ENCODE data around the gene SLFN14.

The SLFN14 gene

GRCh38 chr17:35543856-35544255 lies 16.8 kb downstream of the SLFN14 start:
- TF ChIP-seq ZNF747 (tag by site-specific recombination; IDR thresholded peaks at IDR 0.05) = no peak
- no peak for TF ChIP-seq ZNF843 (tag by site-specific recombination; IDR thresholded peaks at IDR 0.05)
- TF ChIP-seq ZNF501 (tag by site-specific recombination; IDR thresholded peaks at IDR 0.05) = no peak
- TF ChIP-seq TCF7L2 (IDR thresholded peaks at IDR 0.05; ENCODE audit: borderline replicate concordance, low read depth, low read length) = no peak
- no peak for TF ChIP-seq ZNF529 (tag by site-specific recombination; IDR thresholded peaks at IDR 0.05; ENCODE audit: insufficient replicate concordance)
- no peak for TF ChIP-seq ZNF10 (tag by site-specific recombination; IDR thresholded peaks at IDR 0.05)
- TF ChIP-seq KLF17 (tag by site-specific recombination; IDR thresholded peaks at IDR 0.05) = no peak
- TF ChIP-seq SP7 (tag by site-specific recombination; IDR thresholded peaks at IDR 0.05) = no peak
- no peak for TF ChIP-seq ZBTB48 (tag by site-specific recombination; IDR thresholded peaks at IDR 0.05)
- TF ChIP-seq ZNF394 (tag by site-specific recombination; IDR thresholded peaks at IDR 0.05; ENCODE audit: borderline replicate concordance) = no peak
- no peak for TF ChIP-seq ZNF704 (tag by site-specific recombination; IDR thresholded peaks at IDR 0.05)
- no peak for TF ChIP-seq ZNF274 (IDR thresholded peaks at IDR 0.05; ENCODE audit: low read length)
- no peak for TF ChIP-seq ZNF274 (tag by site-specific recombination; IDR thresholded peaks at IDR 0.05; ENCODE audit: borderline replicate concordance)
- TF ChIP-seq ZNF133 (tag by site-specific recombination; IDR thresholded peaks at IDR 0.05) = no peak
- TF ChIP-seq GLIS2 (tag by site-specific recombination; IDR thresholded peaks at IDR 0.05) = no peak
- TF ChIP-seq ZNF202 (tag by site-specific recombination; IDR thresholded peaks at IDR 0.05; ENCODE audit: borderline replicate concordance) = no peak
- TF ChIP-seq SALL2 (tag by site-specific recombination; IDR thresholded peaks at IDR 0.05; ENCODE audit: borderline replicate concordance) = no peak
- no peak for TF ChIP-seq KLF16 (tag by site-specific recombination; IDR thresholded peaks at IDR 0.05)
- TF ChIP-seq HOXC10 (CRISPR knock-in tag; IDR thresholded peaks at IDR 0.05) = no peak
- no peaks in the 10 kb centered on the region for H3K36me3 ChIP-seq (ENCODE audit: control insufficient read depth in 2 of 2, insufficient read depth in 1 of 2, low read length in 2 of 2)
- CTCF ChIA-PET = interaction anchor here (0.6 to 4.3 kb wide), 5 partner anchors 9 to 424 kb away, joined by 3 to 19 read pairs (median 4); no protein-coding TSS in a partner anchor
- H3K27ac ChIP-seq (ENCODE audit: extremely low read depth, low read depth, low read length) = no peak overlapping the region
- H3K4me3 ChIP-seq (ENCODE audit: low read depth, low read length) = no peak overlapping the region
- POLR2A ChIA-PET = no interaction called here
- peaks cover 3% of the 10 kb centered on the region; the same call in 1 of the 2 replicates for H3K4me1 ChIP-seq (ENCODE audit: control insufficient read depth, insufficient read depth, low read length)
- H3K9me3 ChIP-seq (ENCODE audit: control insufficient read depth, insufficient read depth, low read depth, low read length) = no peaks in the 10 kb centered on the region

GRCh38 chr17:35542990-35543389 lies 17.6 kb downstream of the SLFN14 start:
- Histone ChIP-seq H3K4me1 (ENCODE audit: control insufficient read depth, insufficient read depth, low read length) (peaks cover 3% of the 10 kb centered on the region; the same call in 1 of the 2 replicates), H3K27ac (ENCODE audit: extremely low read depth, low read depth, low read length) (no peak overlapping the region), H3K9me3 (ENCODE audit: control insufficient read depth, insufficient read depth, low read depth, low read length) (no peaks in the 10 kb centered on the region), H3K4me3 (ENCODE audit: low read depth, low read length) (no peak overlapping the region), H3K36me3 (ENCODE audit: control insufficient read depth in 2 of 2, insufficient read depth in 1 of 2, low read length in 2 of 2) (no peaks in the 10 kb centered on the region)
- CTCF ChIA-PET = interaction anchor here (0.6 to 4.3 kb wide), 5 partner anchors 10 to 388 kb away, joined by 3 to 19 read pairs (median 4); partner anchors contain the start of gene RDM1
- no peak for TF ChIP-seq ZNF341 (tag by site-specific recombination; IDR thresholded peaks at IDR 0.05; ENCODE audit: low read depth)
- TF ChIP-seq MZF1 (tag by site-specific recombination; IDR thresholded peaks at IDR 0.05; ENCODE audit: borderline replicate concordance) = no peak
- TF ChIP-seq ZNF530 (tag by site-specific recombination; IDR thresholded peaks at IDR 0.05; ENCODE audit: low read depth) = no peak
- TF ChIP-seq ZNF350 (tag by site-specific recombination; IDR thresholded peaks at IDR 0.05) = no peak
- no peak for TF ChIP-seq ZSCAN16 (tag by site-specific recombination; IDR thresholded peaks at IDR 0.05)
- no peak for TF ChIP-seq ZNF510 (tag by site-specific recombination; IDR thresholded peaks at IDR 0.05; ENCODE audit: insufficient replicate concordance)
- TF ChIP-seq ZNF19 (tag by site-specific recombination; IDR thresholded peaks at IDR 0.05; ENCODE audit: low read depth) = no peak
- TF ChIP-seq ZNF580 (tag by site-specific recombination; IDR thresholded peaks at IDR 0.05) = no peak
- no peak for TF ChIP-seq ZBTB20 (tag by site-specific recombination; IDR thresholded peaks at IDR 0.05)
- TF ChIP-seq ZNF654 (tag by site-specific recombination; IDR thresholded peaks at IDR 0.05; ENCODE audit: low read depth) = no peak
- TF ChIP-seq ZNF621 (tag by site-specific recombination; IDR thresholded peaks at IDR 0.05) = no peak
- no peak for TF ChIP-seq WT1 (tag by site-specific recombination; IDR thresholded peaks at IDR 0.05)
- no peak for TF ChIP-seq ZNF157 (tag by site-specific recombination; IDR thresholded peaks at IDR 0.05)
- TF ChIP-seq ZNF776 (tag by site-specific recombination; IDR thresholded peaks at IDR 0.05; ENCODE audit: borderline replicate concordance) = no peak
- POLR2A ChIA-PET = no interaction called here
